Nephron (organoid): ENCODE results near the gene SLC6A6.

Experiments used
- H3K27ac Mint-ChIP-seq, 3 experiments: 2 replicates each; pipeline ENCODE4 v1.8.0; 2020; ENCODE audit warnings: mixed read lengths in 3 of 3, mild to moderate bottlenecking in 2 of 3, moderate library complexity in 1 of 3
- H3K27me3 Mint-ChIP-seq: 2 replicates; pipeline ENCODE4 v1.8.0; 2021; ENCODE audit warnings: low read depth, mild to moderate bottlenecking, moderate library complexity, mixed read lengths
- H3K36me3 Mint-ChIP-seq: 2 replicates; pipeline ENCODE4 v1.8.0; 2020; ENCODE audit warnings: low read depth, mixed read lengths
- H3K4me1 Mint-ChIP-seq: 2 replicates; pipeline ENCODE4 v1.8.0; 2020; ENCODE audit warnings: mixed read lengths
- H3K4me3 Mint-ChIP-seq, 3 experiments: 2 replicates each; pipeline ENCODE4 v1.8.0; 2020; ENCODE audit warnings: mild to moderate bottlenecking in 3 of 3, mixed read lengths in 3 of 3, moderate library complexity in 2 of 3
- H3K9me3 Mint-ChIP-seq: 2 replicates; pipeline ENCODE4 v1.8.0; 2020; ENCODE audit warnings: mixed read lengths
- TF ChIP-seq, protein P1 (sequence below), 3 experiments: fragments of 200-600 bp; sonication (generic); IDR thresholded peaks; one replicate each; pipeline ENCODE4 v1.5.0; 2021; ENCODE audit warnings: antibody characterized with exemption in 3 of 3; ENCODE audit not compliant: unreplicated experiment in 3 of 3

The SLC6A6 gene

DNA sequence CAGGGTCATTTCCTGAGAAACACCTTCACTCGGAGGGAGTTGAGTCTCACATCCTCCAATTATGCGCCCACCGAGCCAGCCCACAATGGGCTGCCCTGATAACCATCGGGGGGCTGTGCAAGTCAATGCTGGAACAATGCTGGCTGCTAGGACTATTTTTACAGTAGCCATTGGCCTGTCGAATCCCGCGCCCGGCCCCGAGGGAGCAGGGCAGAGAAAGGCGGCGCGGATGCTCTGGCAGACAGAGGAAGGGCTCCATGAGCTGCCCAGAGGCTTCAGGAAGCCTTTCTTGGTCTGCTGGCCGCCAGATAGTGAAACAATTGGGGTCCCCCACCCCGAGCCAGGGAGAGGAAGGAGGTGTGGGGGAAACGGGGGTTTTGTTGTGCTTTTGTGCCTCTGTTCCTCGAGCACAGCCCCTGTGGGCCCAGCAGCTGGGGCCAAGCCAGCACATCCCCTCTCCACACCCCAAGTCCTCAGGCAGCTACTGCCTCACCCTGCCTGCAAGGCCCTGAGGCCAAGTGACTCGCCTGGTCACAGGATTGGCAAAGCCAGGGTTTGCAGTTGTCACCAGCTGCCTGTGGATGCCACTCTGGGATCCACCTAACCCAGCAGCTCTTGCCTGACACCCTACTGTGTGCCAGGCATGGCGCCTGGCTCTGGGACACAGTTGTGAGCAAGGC lies 39.0 kb downstream of the SLC6A6 start:
- TF ChIP-seq, protein P1, sequence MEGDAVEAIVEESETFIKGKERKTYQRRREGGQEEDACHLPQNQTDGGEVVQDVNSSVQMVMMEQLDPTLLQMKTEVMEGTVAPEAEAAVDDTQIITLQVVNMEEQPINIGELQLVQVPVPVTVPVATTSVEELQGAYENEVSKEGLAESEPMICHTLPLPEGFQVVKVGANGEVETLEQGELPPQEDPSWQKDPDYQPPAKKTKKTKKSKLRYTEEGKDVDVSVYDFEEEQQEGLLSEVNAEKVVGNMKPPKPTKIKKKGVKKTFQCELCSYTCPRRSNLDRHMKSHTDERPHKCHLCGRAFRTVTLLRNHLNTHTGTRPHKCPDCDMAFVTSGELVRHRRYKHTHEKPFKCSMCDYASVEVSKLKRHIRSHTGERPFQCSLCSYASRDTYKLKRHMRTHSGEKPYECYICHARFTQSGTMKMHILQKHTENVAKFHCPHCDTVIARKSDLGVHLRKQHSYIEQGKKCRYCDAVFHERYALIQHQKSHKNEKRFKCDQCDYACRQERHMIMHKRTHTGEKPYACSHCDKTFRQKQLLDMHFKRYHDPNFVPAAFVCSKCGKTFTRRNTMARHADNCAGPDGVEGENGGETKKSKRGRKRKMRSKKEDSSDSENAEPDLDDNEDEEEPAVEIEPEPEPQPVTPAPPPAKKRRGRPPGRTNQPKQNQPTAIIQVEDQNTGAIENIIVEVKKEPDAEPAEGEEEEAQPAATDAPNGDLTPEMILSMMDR (IDR thresholded peaks at IDR 0.05; ENCODE audit: unreplicated experiment in 3 of 3), result no peak
- Mint-ChIP-seq H3K4me1 (peaks cover 26% of the 10 kb centered on the region), H3K27me3 (peaks cover 36% of the 10 kb centered on the region), H3K36me3 (peaks cover 21% of the 10 kb centered on the region), H3K27ac (no peak overlapping the region), H3K4me3 (no peak overlapping the region), H3K9me3 (no peaks in the 10 kb centered on the region)

DNA sequence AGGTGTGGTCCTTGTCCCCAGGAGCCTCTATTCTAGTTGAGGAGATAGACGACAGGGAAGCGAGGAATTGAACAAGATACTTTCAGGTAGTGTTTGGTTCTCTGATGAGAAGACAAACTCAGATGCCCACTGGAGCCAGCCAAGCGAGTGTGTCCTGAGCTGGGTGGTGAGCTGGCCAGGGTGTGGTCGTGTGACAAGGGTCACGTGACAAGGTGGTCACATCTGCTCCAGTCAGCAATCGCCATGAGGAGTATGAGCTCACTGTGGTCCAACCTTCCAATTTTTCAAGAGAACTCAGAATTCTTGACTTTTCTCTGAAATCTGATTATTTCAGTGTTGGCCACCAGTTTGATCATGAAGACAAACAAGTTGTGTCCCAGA lies 39.5 kb downstream of the SLC6A6 start:
- Mint-ChIP-seq H3K4me1 (peaks cover 23% of the 10 kb centered on the region), H3K9me3 (no peaks in the 10 kb centered on the region), H3K27ac (no peak overlapping the region), H3K36me3 (peaks cover 25% of the 10 kb centered on the region), H3K27me3 (peaks cover 31% of the 10 kb centered on the region), H3K4me3 (no peak overlapping the region)
- TF ChIP-seq, protein P1 (IDR thresholded peaks at IDR 0.05; ENCODE audit: unreplicated experiment in 3 of 3), result no peak

DNA sequence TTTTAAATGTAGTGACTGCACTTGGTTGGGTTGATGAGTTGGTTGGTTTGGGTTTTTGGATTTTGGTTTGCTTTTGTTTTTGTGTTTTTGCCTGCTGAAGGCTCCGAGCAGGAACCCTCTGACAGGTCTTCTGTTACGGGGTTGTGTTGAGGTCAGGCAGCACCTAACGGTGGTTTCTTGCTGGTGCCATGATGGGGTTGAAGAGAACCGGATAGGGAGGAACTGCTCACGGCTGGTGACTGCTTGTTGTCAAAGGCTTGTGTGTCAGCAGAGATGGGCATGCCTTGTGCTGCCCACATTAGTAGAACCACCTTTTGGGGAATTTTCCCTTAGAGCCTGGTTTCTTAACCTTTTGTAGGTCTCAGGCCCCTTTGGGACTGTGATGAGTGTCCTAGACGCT lies 42.0 kb downstream of the SLC6A6 start:
- H3K27ac Mint-ChIP-seq, result no peak overlapping the region
- no peak overlapping the region for H3K4me3 Mint-ChIP-seq
- H3K27me3 Mint-ChIP-seq, result peaks cover 39% of the 10 kb centered on the region
- H3K9me3 Mint-ChIP-seq, result no peaks in the 10 kb centered on the region
- TF ChIP-seq, protein P1 (IDR thresholded peaks at IDR 0.05; ENCODE audit: unreplicated experiment in 3 of 3), result no peak
- H3K4me1 Mint-ChIP-seq, result peaks cover 13% of the 10 kb centered on the region
- H3K36me3 Mint-ChIP-seq, result peaks cover 50% of the 10 kb centered on the region

DNA sequence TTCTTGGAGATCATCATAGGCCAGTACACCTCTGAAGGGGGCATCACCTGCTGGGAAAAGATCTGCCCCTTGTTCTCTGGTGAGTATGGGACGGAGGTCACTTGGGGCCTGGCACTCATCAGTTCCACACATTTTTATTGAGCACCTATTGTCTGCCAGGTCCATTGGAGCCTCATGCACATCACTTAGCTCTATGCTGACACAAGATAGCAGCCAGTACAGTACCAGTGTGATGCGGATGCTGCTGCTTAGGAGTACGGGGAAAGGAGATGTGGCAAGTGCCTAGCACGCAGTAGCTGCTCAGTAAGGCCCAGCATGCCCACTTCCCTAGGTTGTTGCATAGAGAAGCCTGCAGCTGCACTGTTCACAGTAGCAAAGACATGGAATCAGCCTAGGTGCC lies 43.4 kb downstream of the SLC6A6 start:
- TF ChIP-seq, protein P1 (IDR thresholded peaks at IDR 0.05; ENCODE audit: unreplicated experiment in 3 of 3), result no peak
- Mint-ChIP-seq H3K27ac (no peak overlapping the region), H3K4me1 (no peaks in the 10 kb centered on the region), H3K9me3 (no peaks in the 10 kb centered on the region), H3K36me3 (peaks cover 58% of the 10 kb centered on the region), H3K4me3 (no peak overlapping the region), H3K27me3 (peaks cover 31% of the 10 kb centered on the region)

DNA sequence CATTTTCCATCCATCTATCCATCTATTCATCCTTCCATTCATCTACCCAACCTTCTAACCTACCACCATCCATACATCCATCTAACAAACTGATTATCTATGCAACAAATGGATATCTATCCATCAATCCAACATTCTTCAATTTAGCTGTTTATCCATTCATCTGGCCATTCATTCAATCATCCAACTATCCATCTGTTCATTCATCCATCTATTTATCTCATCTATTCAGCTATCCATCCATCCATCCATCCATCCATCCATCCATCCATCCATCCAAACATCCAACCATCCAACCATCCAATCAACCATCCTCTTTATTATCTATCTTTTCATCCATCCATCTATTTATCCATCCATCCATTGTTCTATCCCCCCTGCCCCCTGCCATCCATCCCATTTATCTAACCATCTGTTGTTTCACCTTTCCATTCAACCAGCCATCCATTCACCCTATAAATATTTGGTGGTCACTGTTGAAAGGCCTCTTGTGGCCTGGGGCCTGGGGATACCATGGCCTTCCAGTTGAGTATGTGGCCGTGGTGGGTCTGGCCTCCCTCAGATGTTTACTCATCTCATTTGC lies 44.7 kb downstream of the SLC6A6 start:
- Mint-ChIP-seq H3K4me1 (peaks cover 12% of the 10 kb centered on the region), H3K27ac (no peak overlapping the region), H3K27me3 (peaks cover 30% of the 10 kb centered on the region), H3K9me3 (no peaks in the 10 kb centered on the region), H3K4me3 (no peak overlapping the region), H3K36me3 (peaks cover 68% of the 10 kb centered on the region)
- TF ChIP-seq, protein P1 (IDR thresholded peaks at IDR 0.05; ENCODE audit: unreplicated experiment in 3 of 3), result no peak

DNA sequence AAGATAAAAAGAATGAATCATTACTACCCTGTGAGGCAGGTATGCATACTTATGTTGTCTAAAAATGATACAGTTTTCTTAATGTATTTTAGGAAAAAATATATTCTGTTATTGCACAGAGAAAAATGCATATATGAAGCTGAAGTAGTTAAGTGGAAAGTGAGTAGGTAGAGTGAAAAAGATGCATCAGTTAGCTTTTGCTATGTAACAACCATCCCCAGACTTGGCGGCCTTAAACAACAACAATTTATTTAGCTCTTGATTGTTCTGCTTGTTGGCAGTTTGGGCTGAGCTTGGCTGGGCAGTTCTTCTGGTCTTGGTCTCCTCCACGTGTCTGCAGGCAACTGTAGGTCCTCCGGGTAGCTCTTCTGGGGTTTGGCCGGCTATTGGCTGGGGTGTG lies 45.7 kb downstream of the SLC6A6 start:
- Mint-ChIP-seq H3K4me1 (peaks cover 22% of the 10 kb centered on the region), H3K36me3 (peaks cover 71% of the 10 kb centered on the region), H3K9me3 (no peaks in the 10 kb centered on the region), H3K27me3 (peaks cover 25% of the 10 kb centered on the region), H3K27ac (no peak overlapping the region), H3K4me3 (no peak overlapping the region)
- TF ChIP-seq, protein P1 (IDR thresholded peaks at IDR 0.05; ENCODE audit: unreplicated experiment in 3 of 3), result no peak
